Spleen (tissue), 11 donors: Measurements from ENCODE around the gene HOXB7. TPM values are rescaled to one million over a fixed set of nuclear protein-coding genes. Genes with fewer than 3 reads are reported as not detected.

Experiments
- DNase-seq: peaks from one replicate; pipeline ENCODE4 v3.0.0-alpha.2; 2020
- H3K27ac ChIP-seq, 8 donors: fragments of 200-600 bp; sonication (generic) in 7 of 8; 1 replicate in 4 of 8; 2 replicates in 4 of 8; pipeline versions ENCODE4 v1.5.0 to v1.8.0; 2016 to 2021; ENCODE audit warnings: inconsistent platforms in 4 of 8, mild to moderate bottlenecking in 4 of 8, moderate library complexity in 1 of 8
- H3K27me3 ChIP-seq, 7 donors: fragments of 200-600 bp; sonication (generic) in 6 of 7; replicated peaks in 1 of 7; 1 replicate in 4 of 7; 2 replicates in 3 of 7; pipeline versions ENCODE4 v1.5.0 to v1.8.0; 2016 to 2021; ENCODE audit warnings: inconsistent platforms in 3 of 7, mild to moderate bottlenecking in 1 of 7
- H3K36me3 ChIP-seq, 6 donors: fragments of 200-600 bp; sonication (generic) in 5 of 6; 1 replicate in 4 of 6; 2 replicates in 2 of 6; pipeline versions ENCODE4 v1.5.0 to v1.8.0; 2016 to 2021; ENCODE audit warnings: inconsistent platforms in 2 of 6
- H3K4me1 ChIP-seq, 6 donors: fragments of 200-600 bp; sonication (generic) in 5 of 6; 1 replicate in 3 of 6; 2 replicates in 3 of 6; pipeline versions ENCODE4 v1.5.0 to v1.8.0; 2016 to 2021; ENCODE audit warnings: inconsistent platforms in 3 of 6
- H3K4me3 ChIP-seq, 8 donors: fragments of 200-600 bp; sonication (generic) in 7 of 8; 1 replicate in 4 of 8; 2 replicates in 4 of 8; pipeline versions ENCODE4 v1.5.0 to v1.8.0; 2016 to 2021; ENCODE audit warnings: inconsistent platforms in 4 of 8, mild to moderate bottlenecking in 4 of 8, moderate library complexity in 2 of 8
- H3K9me3 ChIP-seq, 8 donors: fragments of 200-600 bp; sonication (generic) in 7 of 8; 1 replicate in 4 of 8; 2 replicates in 4 of 8; pipeline versions ENCODE4 v1.5.0 to v1.8.0; 2016 to 2021; ENCODE audit warnings: inconsistent platforms in 4 of 8
- POLR2A ChIP-seq, 3 donors: fragments of 450-650 bp; IDR thresholded peaks; one replicate each; pipeline ENCODE4 v1.5.1; 2017; ENCODE audit warnings: antibody characterized with exemption in 3 of 3, mild to moderate bottlenecking in 1 of 3
- POLR2AphosphoS5 ChIP-seq, 3 donors: sonication (generic); formaldehyde crosslinking; IDR thresholded peaks; one replicate each; pipeline ENCODE4 v1.5.1; 2017; ENCODE audit warnings: antibody characterized with exemption in 3 of 3
- WGBS, 5 donors: extraction: QIAGEN DNeasy Blood & Tissue Kit in 3 of 5; methylation state at CpG; one replicate each; pipeline versions ENCODE4 v1.1.5 to v1.1.7; 2013 to 2018; 5-methylcytosine and 5-hydroxymethylcytosine counted together
- intact Hi-C: fragments of 100-400 bp; cut with DNase I; formaldehyde crosslinking; loops from one replicate; pipeline ENCODE4 v1.15.0; 2023; ENCODE audit warnings: low total_unique reads
- polyA plus RNA-seq, 3 donors: library from polyadenylated mRNA; stranded (reverse); fragments of 200-250 nt; gene quantifications; one replicate each; pipeline ENCODE4 v1.2.1, GENCODE V29; 2013
- total RNA-seq, 7 donors: library from RNA; depleted of rRNA in 3 of 7; stranded (reverse); fragments of >200 nt in 3 of 7; fragmentation: NEBNext Ultra II Directional in 4 of 7; extraction: Animal tissue kit (Norgen Biotek cat#: 25700) in 4 of 7; gene quantifications; one replicate each; pipeline versions ENCODE4 v1.1.0 to v1.2.1, GENCODE V29; 2016 to 2021
- TF ChIP-seq, protein P1 (sequence below), 11 experiments: fragments of 200-600 bp in 7 of 11; fragments of 450-650 bp in 4 of 11; sonication (generic) in 4 of 11; IDR thresholded peaks in 8 of 11; conservative IDR thresholded peaks in 3 of 11; 1 replicate in 7 of 11; 2 replicates in 4 of 11; pipeline versions ENCODE4 v1.4.0 to v1.8.0; 2016 to 2021; ENCODE audit warnings: antibody characterized with exemption in 11 of 11, inconsistent platforms in 4 of 11, mild to moderate bottlenecking in 1 of 11
- donor health status: healthy with polysubstance abuse.
- donor health status: DM: no; HTN: no; CAD: no; lungs with moderate emphysema.
- donor health status: DM: no; HTN: no; CAD: no.
- donor health status: Bipolar disorder and iron deficiency.
- donor health status: healthy.
- donor health status: DM: no; HTN: no; CAD: no.
- donor health status: DM: yes; HTN: yes; CAD: no.

HOXB7 gene
- total and polyA plus RNA-seq, 10 donors = 1.3 to 7.5 (median 3.1) TPM

DNA sequence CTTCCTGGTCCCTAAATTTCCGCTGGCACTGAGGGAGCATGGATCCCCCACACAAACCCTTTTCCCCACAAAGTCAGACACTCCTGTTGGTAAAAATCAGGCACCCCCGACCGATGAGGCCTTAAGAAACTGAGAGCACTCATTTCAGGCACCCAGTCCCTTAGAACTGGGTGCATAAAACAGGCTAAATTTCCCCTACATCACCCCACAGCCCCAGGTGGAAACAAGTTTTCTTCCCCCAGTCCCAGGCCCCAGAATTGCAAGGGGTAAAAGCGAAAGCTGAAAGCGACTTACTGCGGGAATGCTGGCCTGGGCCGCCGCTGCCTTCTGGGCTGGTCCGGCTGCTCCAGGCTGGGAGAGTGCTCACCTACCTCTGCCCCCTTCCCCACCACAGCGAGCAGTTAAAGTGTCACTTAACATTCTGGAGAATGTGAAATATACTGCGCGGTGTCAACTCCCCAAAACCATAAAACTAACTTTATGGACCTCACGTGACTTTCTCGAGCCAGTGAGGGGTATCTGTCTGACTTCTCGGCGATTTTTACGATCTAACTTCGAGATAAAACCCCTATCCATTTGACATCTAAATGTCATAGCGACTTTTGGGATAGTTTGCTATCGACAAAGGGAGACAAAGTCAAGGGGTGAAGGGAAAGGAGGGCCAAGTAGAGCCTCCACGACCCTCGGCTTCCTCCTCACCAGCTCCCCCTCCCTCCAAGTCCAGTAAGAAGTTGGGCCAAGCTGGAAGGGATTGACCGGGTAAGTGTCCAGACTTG is 20.8 kb downstream of the HOXB7 start, which contains the start of gene HOXB3:
Gene HOXB3 (minus strand): TSS at position 411 of the 776 bp plus-strand sequence. CDS start 37,767 bp downstream, outside the sequence.
- peak in 2 of 3 donors; percentile 11 to 33 for TF ChIP-seq POLR2AphosphoS5 (IDR thresholded peaks at IDR 0.05)
- TF ChIP-seq, protein P1, sequence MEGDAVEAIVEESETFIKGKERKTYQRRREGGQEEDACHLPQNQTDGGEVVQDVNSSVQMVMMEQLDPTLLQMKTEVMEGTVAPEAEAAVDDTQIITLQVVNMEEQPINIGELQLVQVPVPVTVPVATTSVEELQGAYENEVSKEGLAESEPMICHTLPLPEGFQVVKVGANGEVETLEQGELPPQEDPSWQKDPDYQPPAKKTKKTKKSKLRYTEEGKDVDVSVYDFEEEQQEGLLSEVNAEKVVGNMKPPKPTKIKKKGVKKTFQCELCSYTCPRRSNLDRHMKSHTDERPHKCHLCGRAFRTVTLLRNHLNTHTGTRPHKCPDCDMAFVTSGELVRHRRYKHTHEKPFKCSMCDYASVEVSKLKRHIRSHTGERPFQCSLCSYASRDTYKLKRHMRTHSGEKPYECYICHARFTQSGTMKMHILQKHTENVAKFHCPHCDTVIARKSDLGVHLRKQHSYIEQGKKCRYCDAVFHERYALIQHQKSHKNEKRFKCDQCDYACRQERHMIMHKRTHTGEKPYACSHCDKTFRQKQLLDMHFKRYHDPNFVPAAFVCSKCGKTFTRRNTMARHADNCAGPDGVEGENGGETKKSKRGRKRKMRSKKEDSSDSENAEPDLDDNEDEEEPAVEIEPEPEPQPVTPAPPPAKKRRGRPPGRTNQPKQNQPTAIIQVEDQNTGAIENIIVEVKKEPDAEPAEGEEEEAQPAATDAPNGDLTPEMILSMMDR (IDR thresholded peaks at IDR 0.05 in 8 of 11, conservative IDR thresholded peaks at IDR 0.05 in 3 of 11) = no peak
- H3K4me3 ChIP-seq = peak within 1 kb of the TSS in 5 of 8 donors; percentile 7 to 81 (median 16)
- H3K4me1 ChIP-seq = peaks cover 15 to 86% (median 55%) of the 10 kb centered on the region in 6 donors
- H3K36me3 ChIP-seq = no peaks in the 10 kb centered on the region
- peak within 1 kb of the TSS in 7 of 8 donors; percentile 20 to 85 (median 81) for H3K27ac ChIP-seq
- no peak for DNase-seq
- intact Hi-C loops = loop anchor here (5.0 kb wide), 1 partner anchor 238 kb away; no protein-coding TSS in a partner anchor
- WGBS, 5 donors = 33 to 51% (median 37%) methylated on average over 22 to 23 of the region's 23 CpGs
- peaks cover 0 to 100% (median 82%) of the 10 kb centered on the region in 7 donors for H3K27me3 ChIP-seq
- H3K9me3 ChIP-seq = no peaks in the 10 kb centered on the region

DNA sequence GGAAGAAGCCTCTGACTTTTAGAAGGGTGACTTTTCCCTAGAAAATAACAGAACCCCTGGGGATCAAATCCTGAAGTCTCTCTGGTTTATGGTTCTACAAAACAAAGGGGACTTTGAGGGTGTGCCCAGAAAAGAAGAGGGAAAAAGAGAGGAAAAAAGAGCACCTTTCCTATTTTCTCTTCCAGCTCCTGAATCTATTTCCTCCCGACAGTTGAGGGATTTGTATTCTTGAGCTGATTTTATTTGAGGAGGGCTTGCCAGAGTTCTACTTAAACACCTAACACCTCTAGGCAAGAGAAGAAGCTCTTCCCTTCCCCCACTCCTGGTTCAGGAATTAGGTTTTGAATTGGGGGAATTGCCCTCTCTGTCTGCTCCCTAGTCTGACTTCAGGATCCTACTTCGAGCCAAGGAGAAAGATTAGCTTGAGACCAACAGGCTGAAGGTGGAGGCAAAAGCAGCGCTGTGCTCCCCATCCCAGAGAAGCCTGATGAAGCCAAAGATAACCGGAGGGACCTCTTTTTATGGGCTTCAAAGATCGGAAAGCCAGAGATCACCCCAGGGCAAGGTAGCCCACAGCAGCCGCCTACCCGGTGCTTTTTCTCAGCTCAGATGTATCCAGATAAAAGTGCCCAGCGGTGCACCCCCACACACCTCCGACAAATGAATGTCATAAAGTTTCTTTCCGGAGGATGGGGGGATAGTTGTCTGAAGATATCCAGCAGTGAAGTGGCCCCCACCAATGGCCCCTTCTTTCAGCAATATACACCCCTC is 21.6 kb downstream of the HOXB7 start:
- TF ChIP-seq, protein P1 (IDR thresholded peaks at IDR 0.05 in 8 of 11, conservative IDR thresholded peaks at IDR 0.05 in 3 of 11) = no peak
- TF ChIP-seq POLR2A (IDR thresholded peaks at IDR 0.05) = no peak
- no peak for TF ChIP-seq POLR2AphosphoS5 (IDR thresholded peaks at IDR 0.05)
- intact Hi-C loops = no loop called here
- peaks cover 0 to 100% (median 74%) of the 10 kb centered on the region in 7 donors for H3K27me3 ChIP-seq

DNA sequence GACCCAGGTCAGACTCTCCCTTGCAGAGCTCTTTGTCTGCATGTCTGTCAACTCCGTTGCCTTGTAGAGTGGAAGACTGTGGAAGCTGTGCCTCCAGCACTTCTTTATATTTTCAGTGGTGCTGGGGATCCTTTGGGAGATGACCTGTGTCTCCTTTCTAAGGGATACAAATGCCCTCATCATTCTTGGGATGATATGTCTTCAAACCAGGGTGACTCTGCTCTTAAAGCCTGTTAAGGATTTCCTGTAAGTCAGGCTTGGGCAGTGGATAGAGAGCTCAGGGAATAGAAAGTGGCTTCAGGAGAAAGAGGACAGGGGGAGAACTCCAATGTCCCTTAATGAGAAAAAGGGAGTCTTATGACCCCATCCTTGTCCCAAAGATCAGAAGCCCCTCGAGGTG is 22.3 kb downstream of the HOXB7 start:
- H3K27me3 ChIP-seq = peaks cover 0 to 100% (median 70%) of the 10 kb centered on the region in 7 donors
- no peak for DNase-seq
- H3K36me3 ChIP-seq = no peaks in the 10 kb centered on the region
- intact Hi-C loops = no loop called here
- H3K4me3 ChIP-seq = peak overlapping the region in 1 of 8 donors; percentile 81
- TF ChIP-seq, protein P1 (IDR thresholded peaks at IDR 0.05 in 8 of 11, conservative IDR thresholded peaks at IDR 0.05 in 3 of 11) = no peak
- TF ChIP-seq POLR2AphosphoS5 (IDR thresholded peaks at IDR 0.05) = no peak
- TF ChIP-seq POLR2A (IDR thresholded peaks at IDR 0.05) = no peak
- peaks cover 17 to 86% (median 49%) of the 10 kb centered on the region in 6 donors for H3K4me1 ChIP-seq
- H3K27ac ChIP-seq = peak overlapping the region in 7 of 8 donors; percentile 39 to 85 (median 81)
- no peaks in the 10 kb centered on the region for H3K9me3 ChIP-seq
- WGBS, 5 donors = 24 to 42% (median 36%) methylated on average over 2 of the region's 2 CpGs

More for the DNA sequence above, 21.6 kb downstream of the HOXB7 start:
- WGBS, 5 donors = 23 to 49% (median 28%) methylated on average over 7 to 10 of the region's 10 CpGs
- H3K27ac ChIP-seq = peak overlapping the region in 6 of 8 donors; percentile 71 to 85 (median 82)
- H3K4me1 ChIP-seq = peaks cover 17 to 86% (median 54%) of the 10 kb centered on the region in 6 donors
- no peaks in the 10 kb centered on the region for H3K36me3 ChIP-seq
- H3K9me3 ChIP-seq = no peaks in the 10 kb centered on the region
- H3K4me3 ChIP-seq = peak overlapping the region in 4 of 8 donors; percentile 15 to 81 (median 20)
- no peak for DNase-seq
